AG09309 (cell line): ENCODE data around the gene AGR3.

Experiments used
- DNase-seq: peaks from one replicate; pipeline ENCODE4 v3.0.0-alpha.2; 2010; ENCODE audit warnings: low read depth
- H3K4me3 ChIP-seq: 2 replicates; pipeline ENCODE4 v1.5.1; 2011; ENCODE audit warnings: mild to moderate bottlenecking, low read depth, low read length, moderate library complexity; ENCODE audit not compliant: control insufficient read depth
- CTCF ChIP-seq: IDR thresholded peaks from 2 replicates; pipeline ENCODE4 v1.5.1; 2011; ENCODE audit warnings: mild to moderate bottlenecking, low read depth, low read length, inconsistent platforms; ENCODE audit not compliant: insufficient read depth, control insufficient read depth; ENCODE audit errors: missing control alignments

Gene AGR3

GRCh38 chr7:16826060-16826459 lies 55.7 kb downstream of the AGR3 start:
- TF ChIP-seq CTCF = no peak
- no peak for DNase-seq

GRCh38 chr7:16822029-16822428 lies 59.8 kb downstream of the AGR3 start:
- DNase-seq = no peak
- no peak overlapping the region for H3K4me3 ChIP-seq
- TF ChIP-seq CTCF = no peak

More at GRCh38 chr7:16826060-16826459, 55.7 kb downstream of the AGR3 start:
- H3K4me3 ChIP-seq = no peak overlapping the region

GRCh38 chr7:16818732-16819131 lies 63.1 kb downstream of the AGR3 start:
- no peak for DNase-seq
- no peak for TF ChIP-seq CTCF
- H3K4me3 ChIP-seq = no peak overlapping the region

GRCh38 chr7:16817536-16817935 lies 64.2 kb downstream of the AGR3 start:
- no peak for DNase-seq
- no peak for TF ChIP-seq CTCF
- no peak overlapping the region for H3K4me3 ChIP-seq

GRCh38 chr7:16816824-16817223 lies 65.0 kb downstream of the AGR3 start:
- no peak overlapping the region for H3K4me3 ChIP-seq
- DNase-seq = no peak
- TF ChIP-seq CTCF = no peak

- no peak for DNase-seq
- no peak for TF ChIP-seq CTCF
- no peak overlapping the region for H3K4me3 ChIP-seq
These were observed 66.8 kb downstream of the AGR3 start for GRCh38 chr7:16815001-16815400.

DNA sequence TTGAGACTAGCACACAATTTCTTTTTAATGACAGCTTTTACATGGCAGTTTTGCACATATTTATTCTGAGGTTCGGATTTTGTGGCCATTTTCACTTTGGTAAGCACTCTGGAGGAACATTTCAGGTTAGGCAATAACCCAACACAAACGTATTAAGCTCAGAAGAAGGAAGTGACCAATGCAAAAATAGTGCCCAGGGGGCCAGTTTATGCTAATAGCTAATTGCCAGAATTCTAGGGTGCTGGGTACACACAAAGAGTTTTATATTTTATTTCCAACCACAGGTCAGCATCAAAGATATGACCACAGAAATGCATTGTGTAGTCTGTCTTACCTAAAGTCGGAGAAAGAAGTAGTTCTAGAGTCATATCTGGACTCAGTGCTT lies 68.6 kb downstream of the AGR3 start:
- DNase-seq = no peak
- TF ChIP-seq CTCF = no peak

More for the DNA sequence above, 68.6 kb downstream of the AGR3 start:
- no peak overlapping the region for H3K4me3 ChIP-seq
